Panc1 (cell line): Measurements from ENCODE around the gene FAM53B. TPM values are rescaled to one million over a fixed set of nuclear protein-coding genes. Genes with fewer than 3 reads are reported as not detected.

Experiments
- ATAC-seq: fragments of 200-7000 bp; cut with Tn5 transposase; 2 replicates; pipeline ENCODE4 v1.9.1; 2020; ENCODE audit warnings: mild to moderate bottlenecking, moderate library complexity
- BruUV-seq: library from RNA; stranded (reverse); fragments of 400-500 nt; replicated peaks from 2 replicates; lab custom pipeline; 2021; lab: Mats Ljungman, UMichigan
- CTCF ChIA-PET: fragments of 300-600 bp; sonication (Branson Sonifier 250); formaldehyde crosslinking; loops from one replicate; lab custom pipeline; 2022; ENCODE audit warnings: antibody characterized with exemption; lab: Charles Lee
- POLR2A ChIA-PET: fragments of 300-600 bp; sonication (Branson Sonifier 250); formaldehyde crosslinking; loops from one replicate; lab custom pipeline; 2022; ENCODE audit warnings: antibody characterized with exemption; lab: Charles Lee
- DNase-seq: peaks from one replicate; pipeline ENCODE4 v3.0.0-alpha.2; 2010; ENCODE audit warnings: low read depth, low spot score
- H3K27ac ChIP-seq: 2 replicates; pipeline ENCODE4 v1.5.1; 2011; ENCODE audit warnings: mild to moderate bottlenecking, low read length, inconsistent platforms
- H3K27me3 ChIP-seq: fragments of 200-500 bp; sonication (Bioruptor generic); 2 replicates; pipeline ENCODE4 v1.6.0; 2014; ENCODE audit warnings: low read length, inconsistent platforms; ENCODE audit not compliant: control insufficient read depth, insufficient read depth
- H3K36me3 ChIP-seq: fragments of 200-500 bp; sonication (Bioruptor generic); 2 replicates; pipeline ENCODE4 v1.5.1; 2014; ENCODE audit warnings: inconsistent platforms, mild to moderate bottlenecking, low read length, moderate library complexity; ENCODE audit not compliant: control insufficient read depth, insufficient read depth
- H3K4me1 ChIP-seq: 2 replicates; pipeline ENCODE4 v1.5.1; 2011; ENCODE audit warnings: inconsistent platforms, mild to moderate bottlenecking, low read length, moderate library complexity; ENCODE audit not compliant: control insufficient read depth, insufficient read depth
- H3K4me3 ChIP-seq, 2 experiments: 2 replicates each; pipeline ENCODE4 v1.5.1; 2011 to 2012; ENCODE audit warnings: low read depth in 2 of 2, low read length in 2 of 2, mild to moderate bottlenecking in 2 of 2, inconsistent platforms in 1 of 2, moderate library complexity in 1 of 2
- H3K9me3 ChIP-seq: fragments of 200-500 bp; sonication (Bioruptor generic); 2 replicates; pipeline ENCODE4 v1.5.1; 2014; ENCODE audit warnings: low read depth, mild to moderate bottlenecking, inconsistent platforms, low read length, moderate library complexity; ENCODE audit not compliant: control insufficient read depth, insufficient read depth
- POLR2AphosphoS5 ChIP-seq: IDR thresholded peaks from 2 replicates; pipeline ENCODE4 v1.6.1; 2012; ENCODE audit warnings: mild to moderate bottlenecking, low read depth, low read length, moderate library complexity
- SIN3A ChIP-seq: IDR thresholded peaks from 2 replicates; pipeline ENCODE4 v1.6.1; 2012; ENCODE audit warnings: low read depth, mild to moderate bottlenecking, low read length, moderate library complexity, borderline replicate concordance; ENCODE audit not compliant: insufficient read depth
- TCF7L2 ChIP-seq: IDR thresholded peaks from 2 replicates; pipeline ENCODE4 v1.6.1; 2011; ENCODE audit warnings: mild to moderate bottlenecking, low read depth, low read length, inconsistent platforms
- in situ Hi-C: cut with HindIII; loops from 2 replicates; pipeline ENCODE4 v1.10.0; 2016; ENCODE audit warnings: low sequenced_read_pairs, low pct_unique_long_range_greater_than_20kb
- intact Hi-C: fragments of 100-400 bp; cut with micrococcal nuclease; formaldehyde crosslinking; loops from one replicate; pipeline ENCODE4 v1.10.0; 2022; ENCODE audit not compliant: unreplicated experiment
- total RNA-seq: library from RNA; stranded (reverse); gene quantifications from one replicate; pipeline ENCODE4 v1.2.1, GENCODE V29; 2021; ENCODE audit not compliant: unreplicated experiment
- TF ChIP-seq, protein P1 (sequence below), 2 experiments: IDR thresholded peaks; 2 replicates each; pipeline ENCODE4 v1.6.1; 2011 to 2012; ENCODE audit warnings: low read depth in 2 of 2, control low read depth in 1 of 2, low read length in 1 of 2, mild to moderate bottlenecking in 1 of 2, moderate library complexity in 1 of 2; ENCODE audit not compliant: insufficient read depth in 1 of 2
- TF ChIP-seq, protein P2 (sequence below): fragments of 450-650 bp; IDR thresholded peaks from 2 replicates; pipeline ENCODE4 v1.5.1; 2017; ENCODE audit warnings: mild to moderate bottlenecking

FAM53B gene
- total RNA-seq, 1 experiment from 2014 or later: 42.5 TPM

DNA sequence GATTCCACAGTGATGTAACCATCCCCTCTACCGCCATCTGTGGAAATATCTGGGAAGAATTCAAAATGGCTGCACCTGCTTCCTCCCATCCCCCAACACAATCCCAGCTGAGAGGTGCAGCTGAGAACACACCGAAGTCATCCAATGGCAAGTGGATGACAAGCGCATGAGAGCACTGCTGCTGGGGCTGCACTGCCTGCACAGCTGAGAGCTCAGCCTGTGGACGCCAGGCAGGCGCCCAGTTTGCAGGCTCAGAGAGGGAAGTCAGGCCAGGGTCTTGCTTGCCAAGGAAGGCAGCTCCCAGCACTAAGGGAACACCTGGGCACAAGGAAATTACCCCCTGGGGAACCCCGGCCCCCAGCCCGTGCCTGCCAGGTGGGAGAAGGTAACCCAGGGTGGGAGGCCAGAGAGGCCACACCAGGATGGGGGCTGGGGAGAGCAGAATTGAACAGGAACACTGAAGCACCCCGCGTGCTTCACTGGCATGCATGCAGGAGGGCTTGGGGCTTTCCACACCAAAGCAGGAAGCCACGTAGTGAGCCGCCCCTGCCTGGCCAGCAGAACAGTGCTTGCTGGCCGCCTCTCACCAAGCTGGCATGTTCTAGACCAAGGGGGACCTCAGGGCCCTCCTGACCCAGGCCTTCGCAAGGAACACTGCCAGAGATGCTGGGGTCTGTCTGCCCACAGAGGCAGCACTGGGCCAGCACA is 46.2 kb downstream of the FAM53B start:
- H3K9me3 ChIP-seq: no peaks in the 10 kb centered on the region
- intact Hi-C loops (no loop called here), in situ Hi-C loops (no loop called here)
- H3K4me3 ChIP-seq: no peak overlapping the region
- peak; percentile 49; the same call in 1 of the 2 replicates for ATAC-seq
- ChIA-PET POLR2A (no interaction called here), CTCF (no interaction called here)
- no peak for DNase-seq
- no TSS peak for BruUV-seq
- H3K36me3 ChIP-seq: no peaks in the 10 kb centered on the region; the same call in 1 of the 2 replicates
- TF ChIP-seq, protein P1, sequence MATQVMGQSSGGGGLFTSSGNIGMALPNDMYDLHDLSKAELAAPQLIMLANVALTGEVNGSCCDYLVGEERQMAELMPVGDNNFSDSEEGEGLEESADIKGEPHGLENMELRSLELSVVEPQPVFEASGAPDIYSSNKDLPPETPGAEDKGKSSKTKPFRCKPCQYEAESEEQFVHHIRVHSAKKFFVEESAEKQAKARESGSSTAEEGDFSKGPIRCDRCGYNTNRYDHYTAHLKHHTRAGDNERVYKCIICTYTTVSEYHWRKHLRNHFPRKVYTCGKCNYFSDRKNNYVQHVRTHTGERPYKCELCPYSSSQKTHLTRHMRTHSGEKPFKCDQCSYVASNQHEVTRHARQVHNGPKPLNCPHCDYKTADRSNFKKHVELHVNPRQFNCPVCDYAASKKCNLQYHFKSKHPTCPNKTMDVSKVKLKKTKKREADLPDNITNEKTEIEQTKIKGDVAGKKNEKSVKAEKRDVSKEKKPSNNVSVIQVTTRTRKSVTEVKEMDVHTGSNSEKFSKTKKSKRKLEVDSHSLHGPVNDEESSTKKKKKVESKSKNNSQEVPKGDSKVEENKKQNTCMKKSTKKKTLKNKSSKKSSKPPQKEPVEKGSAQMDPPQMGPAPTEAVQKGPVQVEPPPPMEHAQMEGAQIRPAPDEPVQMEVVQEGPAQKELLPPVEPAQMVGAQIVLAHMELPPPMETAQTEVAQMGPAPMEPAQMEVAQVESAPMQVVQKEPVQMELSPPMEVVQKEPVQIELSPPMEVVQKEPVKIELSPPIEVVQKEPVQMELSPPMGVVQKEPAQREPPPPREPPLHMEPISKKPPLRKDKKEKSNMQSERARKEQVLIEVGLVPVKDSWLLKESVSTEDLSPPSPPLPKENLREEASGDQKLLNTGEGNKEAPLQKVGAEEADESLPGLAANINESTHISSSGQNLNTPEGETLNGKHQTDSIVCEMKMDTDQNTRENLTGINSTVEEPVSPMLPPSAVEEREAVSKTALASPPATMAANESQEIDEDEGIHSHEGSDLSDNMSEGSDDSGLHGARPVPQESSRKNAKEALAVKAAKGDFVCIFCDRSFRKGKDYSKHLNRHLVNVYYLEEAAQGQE (IDR thresholded peaks at IDR 0.05; ENCODE audit: insufficient read depth in 1 of 2, low read depth in 2 of 2, low read length in 1 of 2): no peak
- TF ChIP-seq TCF7L2 (no peak), POLR2AphosphoS5 (no peak)
- no peaks in the 10 kb centered on the region for H3K27me3 ChIP-seq
- peaks cover 3% of the 10 kb centered on the region; the same call in 1 of the 2 replicates for H3K4me1 ChIP-seq
- no peak overlapping the region for H3K27ac ChIP-seq

DNA sequence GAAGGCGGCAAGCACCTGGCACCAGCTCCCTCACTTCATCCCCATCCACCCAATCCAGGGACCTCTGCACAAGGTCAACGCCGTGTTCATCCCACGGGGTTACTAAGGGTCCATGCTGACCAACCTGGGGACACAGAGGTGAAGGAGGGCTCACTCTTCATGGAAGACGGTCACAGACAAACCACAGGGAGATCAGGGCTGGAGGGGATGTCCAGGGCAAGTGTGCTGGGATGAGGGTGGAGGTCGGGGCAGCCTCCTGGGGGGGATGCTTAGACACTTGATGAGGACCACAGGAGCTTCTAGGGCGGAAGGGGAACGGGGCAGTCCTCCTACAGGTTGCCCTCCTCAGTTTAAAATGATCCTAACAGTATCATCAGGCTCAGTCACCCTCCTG is 46.7 kb downstream of the FAM53B start:
- Histone ChIP-seq H3K27ac (no peak overlapping the region), H3K4me3 (no peak overlapping the region), H3K27me3 (no peaks in the 10 kb centered on the region), H3K9me3 (no peaks in the 10 kb centered on the region), H3K36me3 (no peaks in the 10 kb centered on the region; the same call in 1 of the 2 replicates), H3K4me1 (peaks cover 3% of the 10 kb centered on the region; the same call in 1 of the 2 replicates)
- ATAC-seq: no peak
- intact Hi-C loops (no loop called here), in situ Hi-C loops (no loop called here)
- ChIA-PET POLR2A (no interaction called here), CTCF (no interaction called here)
- BruUV-seq: no TSS peak
- DNase-seq: no peak
- TF ChIP-seq POLR2AphosphoS5: no peak

DNA sequence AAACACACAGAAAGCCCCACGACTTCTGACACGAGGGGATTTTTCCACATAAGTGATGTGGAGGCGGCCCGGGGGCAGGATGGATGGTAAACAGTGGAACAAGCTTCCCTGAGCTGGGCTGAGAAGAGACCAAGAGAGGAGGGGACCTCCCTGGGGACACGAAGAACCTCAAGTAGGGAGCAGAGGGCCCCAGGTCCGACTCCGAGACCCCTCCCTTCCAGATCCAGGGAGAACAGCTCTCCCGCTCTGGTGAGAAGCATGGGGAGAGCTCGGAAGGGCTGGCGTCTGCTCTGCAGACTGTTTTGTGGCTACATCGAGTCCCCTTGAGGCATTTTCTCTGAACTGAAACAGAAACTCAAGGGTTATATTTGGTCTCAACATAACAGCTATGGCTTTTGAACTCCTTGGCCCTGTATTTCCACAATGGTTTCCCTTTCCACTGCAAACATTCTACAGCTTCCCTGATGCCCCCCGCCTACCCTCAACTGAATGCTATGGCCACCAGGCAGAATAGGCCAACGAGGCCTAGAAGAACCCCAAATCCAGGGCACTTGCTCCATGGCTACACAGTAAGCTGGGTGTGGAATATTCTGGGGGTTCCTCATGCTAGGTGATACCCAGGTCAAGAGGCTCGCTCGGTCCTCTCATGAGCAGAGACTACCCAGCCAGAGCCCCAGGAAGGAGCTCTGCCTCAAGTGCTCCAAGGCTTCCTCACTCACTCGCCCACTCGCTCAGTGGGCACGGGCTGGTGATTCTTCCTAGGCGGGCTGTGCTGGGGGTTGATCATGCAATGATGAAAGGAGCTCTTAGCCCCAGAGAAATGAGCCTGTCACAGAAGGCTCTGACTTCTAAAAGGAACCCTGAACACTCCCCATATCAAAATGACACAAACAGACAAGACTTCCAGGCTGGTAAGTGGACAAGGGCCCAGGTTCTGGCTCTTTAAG is 47.5 kb downstream of the FAM53B start:
- H3K9me3 ChIP-seq: no peaks in the 10 kb centered on the region
- ATAC-seq (no peak), DNase-seq (no peak)
- intact Hi-C loops (no loop called here), in situ Hi-C loops (no loop called here)
- no TSS peak for BruUV-seq
- POLR2A ChIA-PET: no interaction called here
- H3K4me1 ChIP-seq: no peaks in the 10 kb centered on the region
- H3K4me3 ChIP-seq: no peak overlapping the region
- TF ChIP-seq TCF7L2 (no peak), SIN3A (no peak), POLR2AphosphoS5 (no peak)
- TF ChIP-seq, protein P2, sequence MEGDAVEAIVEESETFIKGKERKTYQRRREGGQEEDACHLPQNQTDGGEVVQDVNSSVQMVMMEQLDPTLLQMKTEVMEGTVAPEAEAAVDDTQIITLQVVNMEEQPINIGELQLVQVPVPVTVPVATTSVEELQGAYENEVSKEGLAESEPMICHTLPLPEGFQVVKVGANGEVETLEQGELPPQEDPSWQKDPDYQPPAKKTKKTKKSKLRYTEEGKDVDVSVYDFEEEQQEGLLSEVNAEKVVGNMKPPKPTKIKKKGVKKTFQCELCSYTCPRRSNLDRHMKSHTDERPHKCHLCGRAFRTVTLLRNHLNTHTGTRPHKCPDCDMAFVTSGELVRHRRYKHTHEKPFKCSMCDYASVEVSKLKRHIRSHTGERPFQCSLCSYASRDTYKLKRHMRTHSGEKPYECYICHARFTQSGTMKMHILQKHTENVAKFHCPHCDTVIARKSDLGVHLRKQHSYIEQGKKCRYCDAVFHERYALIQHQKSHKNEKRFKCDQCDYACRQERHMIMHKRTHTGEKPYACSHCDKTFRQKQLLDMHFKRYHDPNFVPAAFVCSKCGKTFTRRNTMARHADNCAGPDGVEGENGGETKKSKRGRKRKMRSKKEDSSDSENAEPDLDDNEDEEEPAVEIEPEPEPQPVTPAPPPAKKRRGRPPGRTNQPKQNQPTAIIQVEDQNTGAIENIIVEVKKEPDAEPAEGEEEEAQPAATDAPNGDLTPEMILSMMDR: no peak
- TF ChIP-seq, protein P1 (IDR thresholded peaks at IDR 0.05; ENCODE audit: insufficient read depth in 1 of 2, low read depth in 2 of 2, low read length in 1 of 2): no peak
- no peak overlapping the region for H3K27ac ChIP-seq
- H3K27me3 ChIP-seq: no peaks in the 10 kb centered on the region
- CTCF ChIA-PET: no interaction called here
- H3K36me3 ChIP-seq: no peaks in the 10 kb centered on the region; the same call in 1 of the 2 replicates
